ENCODE results near the gene TRMT112.

DNA sequence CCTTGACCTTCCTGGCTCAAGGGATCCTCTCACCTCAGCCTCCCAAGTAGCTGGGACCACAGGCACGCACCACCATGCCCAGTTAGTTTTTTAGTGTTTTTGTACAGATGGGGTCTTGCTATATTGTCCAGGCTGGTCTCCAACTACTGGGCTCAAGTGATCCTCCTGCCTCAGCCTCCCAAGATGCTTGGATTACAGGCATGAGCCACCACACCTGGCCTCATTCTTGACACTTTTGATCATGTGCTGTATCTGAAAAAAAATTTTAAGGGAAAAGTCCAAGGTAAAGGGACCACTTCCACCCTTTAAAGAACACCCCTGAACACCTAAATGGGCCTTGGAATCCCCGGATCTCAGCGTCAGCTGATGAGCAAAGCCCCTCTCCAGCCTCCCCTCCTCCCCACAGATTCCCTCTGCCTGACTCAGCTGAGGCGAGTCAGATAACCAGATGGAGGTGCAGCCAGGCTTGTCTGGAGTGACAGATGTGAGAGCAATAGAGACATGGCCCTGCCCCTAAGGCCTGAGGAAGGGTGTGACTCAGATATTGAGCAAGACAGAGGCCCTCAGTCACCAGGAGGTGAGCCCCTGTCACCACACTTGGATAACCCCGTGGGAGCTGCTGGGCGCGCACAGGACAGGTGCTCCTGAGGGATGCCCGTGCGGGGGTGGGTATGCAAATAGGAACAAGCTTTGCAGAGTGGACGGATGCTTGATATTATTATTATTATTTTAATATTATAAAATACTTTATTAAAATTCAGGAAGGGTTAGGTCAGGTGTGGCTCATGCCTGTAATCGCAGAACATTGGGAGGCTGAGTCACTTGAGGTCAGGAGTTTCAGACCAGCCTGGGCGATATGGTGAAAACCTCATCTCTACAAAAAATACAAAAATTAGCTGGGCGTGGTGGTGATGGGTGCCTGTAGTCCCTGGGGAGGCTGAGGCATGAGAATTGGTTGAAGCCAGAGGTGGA is 17.7 kb upstream of the TRMT112 start:
- TF ChIP-seq POLR2AphosphoS5 (IDR thresholded peaks at IDR 0.05; ENCODE audit: low read depth, low read length) (peak; percentile 37; the same call in 1 of the 2 replicates), POLR2A (IDR thresholded peaks at IDR 0.05; ENCODE audit: low read depth, low read length) (no peak), TAF1 (IDR thresholded peaks at IDR 0.05; ENCODE audit: borderline replicate concordance, low read depth, low read length) (no peak)
